Activated naive CD8-positive, alpha-beta T cell (primary cell): ENCODE results near the gene C2CD2.

Experiments
- H3K27ac Mint-ChIP-seq: one replicate; pipeline ENCODE4 v1.8.0; 2021; ENCODE audit warnings: mixed read lengths
- H3K27me3 Mint-ChIP-seq: one replicate; pipeline ENCODE4 v1.8.0; 2021; ENCODE audit warnings: mixed read lengths
- H3K36me3 Mint-ChIP-seq: one replicate; pipeline ENCODE4 v1.8.0; 2021; ENCODE audit warnings: mixed read lengths
- H3K4me1 Mint-ChIP-seq: one replicate; pipeline ENCODE4 v1.8.0; 2021; ENCODE audit warnings: low read depth, mixed read lengths
- H3K4me3 Mint-ChIP-seq: one replicate; pipeline ENCODE4 v1.8.0; 2021; ENCODE audit warnings: mild to moderate bottlenecking, mixed read lengths
- H3K9me3 Mint-ChIP-seq: one replicate; pipeline ENCODE4 v1.8.0; 2021; ENCODE audit warnings: low read depth, mixed read lengths

Gene C2CD2

DNA sequence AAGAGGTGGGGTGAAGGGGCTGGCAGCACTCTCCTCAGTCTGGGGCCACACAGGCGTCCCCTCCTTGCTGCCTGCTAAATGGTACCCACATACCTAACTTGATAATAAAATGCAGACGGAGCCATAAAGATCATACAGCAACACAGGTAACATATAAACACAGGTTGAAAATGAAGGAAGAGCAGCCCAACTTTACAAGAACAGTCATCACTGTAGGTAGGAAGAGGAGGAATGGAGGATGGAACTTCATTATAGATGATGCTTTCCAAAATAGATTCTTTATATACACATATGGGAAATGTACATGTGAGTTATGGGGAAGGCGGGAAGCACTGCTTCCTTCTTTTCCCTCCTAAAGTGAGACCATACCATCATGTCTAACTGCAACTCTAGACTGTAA is 13.4 kb downstream of the C2CD2 start:
- Mint-ChIP-seq H3K4me1 (no peaks in the 10 kb centered on the region), H3K27ac (no peak overlapping the region), H3K9me3 (no peaks in the 10 kb centered on the region)

DNA sequence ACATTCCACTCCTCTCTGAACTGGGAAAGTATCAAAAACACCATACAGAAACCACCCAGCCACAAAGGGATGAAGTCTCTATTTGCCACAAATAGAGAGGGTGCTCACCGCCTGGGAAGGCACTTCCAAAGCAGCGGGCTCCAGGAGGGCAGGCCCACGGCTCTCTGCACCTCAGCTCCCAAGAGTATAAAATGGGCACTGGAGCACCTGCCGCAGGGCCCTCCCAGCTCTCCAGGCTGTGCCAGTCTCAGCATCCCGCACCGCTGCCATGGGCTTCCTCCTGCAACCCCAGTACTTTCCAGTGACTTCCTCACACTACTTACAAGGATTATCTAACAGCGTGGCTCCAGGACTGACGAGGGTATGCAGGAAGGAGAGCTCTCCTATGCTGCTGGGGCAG is 14.4 kb downstream of the C2CD2 start:
- H3K9me3 Mint-ChIP-seq, result no peaks in the 10 kb centered on the region
- H3K27ac Mint-ChIP-seq, result no peak overlapping the region
- H3K36me3 Mint-ChIP-seq, result peaks cover 2% of the 10 kb centered on the region
- H3K4me1 Mint-ChIP-seq, result no peaks in the 10 kb centered on the region
- no peaks in the 10 kb centered on the region for H3K27me3 Mint-ChIP-seq
- no peak overlapping the region for H3K4me3 Mint-ChIP-seq

More for the DNA sequence above, 13.4 kb downstream of the C2CD2 start:
- Mint-ChIP-seq H3K4me3 (no peak overlapping the region), H3K27me3 (no peaks in the 10 kb centered on the region), H3K36me3 (peaks cover 2% of the 10 kb centered on the region)

DNA sequence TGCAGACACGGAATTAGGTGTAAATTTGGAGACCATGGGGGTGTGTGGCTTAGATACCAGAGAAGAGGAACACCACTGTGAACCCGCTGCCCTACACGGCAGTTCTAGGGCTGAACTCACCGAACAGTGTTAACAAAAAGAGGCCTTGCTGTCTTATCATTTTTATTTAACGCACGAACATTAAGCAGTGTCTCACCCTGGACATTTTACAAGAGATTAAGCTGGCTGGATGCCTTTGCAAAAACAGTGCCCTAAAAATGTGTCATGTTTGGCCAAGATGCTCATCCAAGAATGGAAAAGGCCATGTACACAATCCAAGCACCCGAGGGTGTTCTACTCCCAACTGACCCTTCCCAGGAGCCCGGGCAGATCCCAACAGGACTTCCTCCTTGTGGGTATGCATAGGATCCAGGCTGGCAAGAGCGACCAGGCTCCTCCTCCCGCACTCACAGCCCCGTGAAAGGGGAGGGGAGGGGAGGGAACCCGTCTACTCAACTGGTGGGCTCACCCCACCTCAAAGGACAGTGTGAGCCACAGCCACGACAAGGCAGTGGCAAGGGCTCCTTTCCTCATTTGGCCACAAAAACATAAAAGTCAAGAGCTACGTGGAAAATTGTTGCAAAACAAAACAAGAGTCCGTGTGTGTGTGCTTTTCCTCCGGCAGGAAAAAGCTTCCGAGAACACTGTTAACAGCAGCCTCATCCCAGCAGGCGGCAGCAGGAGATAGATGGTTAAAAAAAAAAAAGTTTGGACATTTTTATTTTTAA is 20.3 kb downstream of the C2CD2 start:
- no peaks in the 10 kb centered on the region for H3K27me3 Mint-ChIP-seq
- no peaks in the 10 kb centered on the region for H3K9me3 Mint-ChIP-seq
- H3K4me1 Mint-ChIP-seq, result peaks cover 5% of the 10 kb centered on the region
- no peak overlapping the region for H3K4me3 Mint-ChIP-seq
- H3K27ac Mint-ChIP-seq, result no peak overlapping the region
- H3K36me3 Mint-ChIP-seq, result no peaks in the 10 kb centered on the region

DNA sequence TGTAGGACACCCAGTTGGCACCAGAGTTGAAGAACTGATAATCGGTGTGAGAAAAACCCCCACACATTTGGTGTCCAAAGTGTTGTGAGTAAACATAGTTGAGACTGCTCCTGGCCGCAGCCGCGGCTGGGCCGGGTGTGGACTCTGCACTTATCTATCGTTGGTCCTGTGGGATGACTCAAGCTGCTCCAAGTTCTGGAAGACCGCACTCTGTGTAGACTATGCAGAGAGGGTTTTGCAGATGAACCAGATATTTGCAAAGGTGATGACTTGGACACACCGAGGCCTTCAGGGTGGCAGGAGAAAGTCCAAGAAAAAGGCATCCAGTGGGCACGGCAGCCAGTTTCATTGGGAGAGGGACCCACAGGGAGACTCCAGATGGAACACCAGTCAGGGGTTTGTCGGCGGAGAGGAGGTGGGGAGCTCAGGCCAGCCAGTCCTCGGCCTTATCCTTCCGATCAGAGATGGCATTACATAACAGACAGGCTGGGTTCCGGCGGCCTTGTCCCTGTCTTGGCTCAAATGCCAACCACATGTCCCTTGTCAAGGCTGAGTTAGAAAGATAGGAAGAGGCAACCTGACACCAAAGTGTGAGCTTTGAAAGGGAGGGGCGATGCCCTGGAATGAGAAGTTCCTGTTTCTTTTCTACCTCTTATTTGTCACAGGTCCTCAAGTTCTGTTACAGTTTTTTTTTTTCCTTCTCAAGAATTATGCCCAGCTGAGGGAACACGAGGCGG is 21.1 kb downstream of the C2CD2 start:
- Mint-ChIP-seq H3K4me3 (no peak overlapping the region), H3K4me1 (peaks cover 10% of the 10 kb centered on the region), H3K27ac (no peak overlapping the region), H3K27me3 (no peaks in the 10 kb centered on the region), H3K36me3 (no peaks in the 10 kb centered on the region), H3K9me3 (no peaks in the 10 kb centered on the region)

DNA sequence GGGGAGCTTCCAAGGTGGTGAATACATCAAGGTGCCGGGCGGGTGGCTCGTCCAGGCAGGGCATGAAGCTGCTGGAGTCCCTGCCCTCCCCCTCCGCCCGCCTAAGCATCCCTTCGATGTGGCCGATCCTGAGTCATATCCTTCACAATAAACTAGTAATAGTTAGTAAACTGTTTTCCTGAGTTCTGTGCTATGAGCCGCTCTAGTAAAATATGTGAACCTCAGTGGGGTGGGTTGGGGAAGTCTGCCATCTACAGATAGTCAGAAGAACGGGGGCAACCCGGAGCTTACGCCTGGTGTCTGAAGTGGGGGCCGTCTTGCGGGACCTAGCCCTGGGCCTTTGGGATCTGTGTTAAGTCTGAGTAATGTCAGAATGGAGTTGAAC is 21.6 kb downstream of the C2CD2 start:
- Mint-ChIP-seq H3K36me3 (no peaks in the 10 kb centered on the region), H3K4me1 (peaks cover 14% of the 10 kb centered on the region), H3K27me3 (no peaks in the 10 kb centered on the region), H3K27ac (no peak overlapping the region), H3K9me3 (no peaks in the 10 kb centered on the region), H3K4me3 (no peak overlapping the region)

DNA sequence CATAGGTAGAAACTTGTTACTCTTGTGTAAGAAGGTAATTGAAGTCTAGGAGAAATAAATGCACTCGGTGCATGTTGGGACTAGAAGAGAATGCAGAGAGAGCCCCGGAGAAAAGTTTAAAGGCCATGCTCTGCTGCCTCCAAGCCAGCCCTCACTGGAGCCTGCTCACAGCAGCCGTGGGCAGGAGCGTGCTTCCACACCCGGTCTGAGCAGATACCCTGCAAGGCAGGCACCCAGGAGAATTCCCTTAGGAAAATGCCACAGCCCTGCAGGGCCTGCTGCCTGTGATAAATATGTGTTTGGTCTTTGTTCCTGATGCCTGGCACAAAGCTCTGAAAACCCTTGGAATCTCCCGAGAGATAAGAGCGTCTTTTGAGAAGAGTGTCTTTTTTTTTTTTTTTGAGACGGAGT is 22.8 kb downstream of the C2CD2 start:
- Mint-ChIP-seq H3K9me3 (no peaks in the 10 kb centered on the region), H3K27ac (no peak overlapping the region), H3K4me3 (no peak overlapping the region), H3K36me3 (no peaks in the 10 kb centered on the region), H3K4me1 (peaks cover 23% of the 10 kb centered on the region), H3K27me3 (no peaks in the 10 kb centered on the region)

DNA sequence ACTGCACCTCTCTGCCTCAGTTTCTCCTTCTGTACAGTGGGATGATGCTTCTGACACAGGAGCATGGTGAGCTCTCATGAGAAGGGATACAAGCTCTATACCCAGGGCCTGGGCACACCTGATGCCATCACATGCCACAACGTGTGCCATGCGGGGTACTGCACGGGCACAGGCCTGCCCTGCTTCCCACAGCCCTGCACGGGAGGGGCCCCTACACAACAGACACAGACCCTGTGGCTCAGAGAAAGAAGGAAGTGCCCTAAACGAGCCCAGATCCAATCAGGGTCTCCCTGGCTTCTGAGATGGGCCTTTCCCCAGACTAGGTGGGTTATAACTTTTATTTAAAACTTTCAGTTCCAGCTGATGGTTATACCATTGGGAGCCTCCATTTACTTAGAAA is 24.6 kb downstream of the C2CD2 start:
- H3K27me3 Mint-ChIP-seq, result no peaks in the 10 kb centered on the region
- no peak overlapping the region for H3K27ac Mint-ChIP-seq
- peaks cover 40% of the 10 kb centered on the region for H3K4me1 Mint-ChIP-seq
- no peaks in the 10 kb centered on the region for H3K9me3 Mint-ChIP-seq
- no peak overlapping the region for H3K4me3 Mint-ChIP-seq
- H3K36me3 Mint-ChIP-seq, result no peaks in the 10 kb centered on the region

DNA sequence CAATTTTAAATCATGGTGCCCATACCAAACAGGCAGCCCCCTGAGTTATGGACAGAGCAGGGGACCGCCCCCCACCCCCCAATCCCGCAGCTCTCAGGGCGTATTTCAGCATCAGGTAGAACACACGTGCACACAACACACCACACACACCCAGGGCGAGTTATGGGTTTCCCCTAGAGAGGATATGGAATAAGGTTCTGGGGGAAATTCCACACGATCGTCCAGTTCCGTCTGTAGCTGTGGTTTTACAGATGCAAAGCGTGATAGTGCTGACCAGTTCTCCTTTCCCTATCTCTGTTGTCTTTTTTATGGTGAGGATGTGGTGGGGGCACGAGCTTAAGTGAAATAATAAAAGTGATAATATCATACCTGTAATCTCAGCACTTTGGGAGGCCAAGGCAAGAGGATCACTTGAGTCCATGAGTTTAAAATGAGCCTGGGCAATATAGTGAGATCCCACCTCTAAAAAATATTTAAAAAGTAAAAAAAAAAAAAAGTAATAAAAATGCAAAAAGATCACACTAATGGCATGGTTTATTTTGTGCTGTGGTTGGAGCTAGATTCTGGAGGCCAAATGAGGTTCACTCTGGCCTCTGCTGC is 25.1 kb downstream of the C2CD2 start:
- H3K4me3 Mint-ChIP-seq, result peak overlapping the region; percentile 30
- no peaks in the 10 kb centered on the region for H3K9me3 Mint-ChIP-seq
- no peaks in the 10 kb centered on the region for H3K27me3 Mint-ChIP-seq
- H3K4me1 Mint-ChIP-seq, result peaks cover 45% of the 10 kb centered on the region
- H3K36me3 Mint-ChIP-seq, result no peaks in the 10 kb centered on the region
- H3K27ac Mint-ChIP-seq, result peak overlapping the region; percentile 54

DNA sequence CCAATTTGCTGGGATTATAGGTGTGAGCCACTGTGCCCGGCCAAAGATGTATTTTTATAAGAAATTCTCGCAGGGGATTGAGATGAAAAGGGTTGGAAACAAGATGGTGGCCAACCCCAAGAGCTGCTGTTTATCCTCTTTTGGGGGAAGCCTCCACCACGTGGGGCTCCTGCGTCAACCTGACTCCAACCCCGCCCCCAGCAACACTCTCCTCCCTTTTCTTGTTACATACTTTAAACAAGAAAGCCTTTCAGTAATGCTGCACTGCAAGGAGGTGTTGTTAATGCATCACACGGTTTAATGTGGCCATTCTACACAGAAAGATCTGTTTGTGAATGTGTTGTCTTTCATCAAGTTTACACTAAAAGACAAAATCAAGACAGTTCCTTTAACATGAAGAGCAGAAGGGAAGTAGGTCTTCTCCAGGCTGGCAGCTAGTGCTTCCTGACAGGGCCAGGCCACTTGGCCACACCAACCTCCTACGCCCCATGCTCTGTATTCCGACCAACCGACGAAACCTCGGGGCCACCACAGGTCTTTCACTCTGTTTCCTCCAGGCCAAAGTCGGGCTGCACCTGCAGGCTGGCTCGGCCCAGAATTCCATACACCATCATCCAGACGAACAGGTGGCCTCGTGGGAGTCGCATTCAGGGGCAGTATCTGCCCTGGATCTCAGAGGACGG is 25.9 kb downstream of the C2CD2 start:
- Mint-ChIP-seq H3K4me3 (no peak overlapping the region), H3K27ac (peak overlapping the region; percentile 41), H3K9me3 (no peaks in the 10 kb centered on the region), H3K27me3 (no peaks in the 10 kb centered on the region), H3K36me3 (no peaks in the 10 kb centered on the region), H3K4me1 (peaks cover 54% of the 10 kb centered on the region)

DNA sequence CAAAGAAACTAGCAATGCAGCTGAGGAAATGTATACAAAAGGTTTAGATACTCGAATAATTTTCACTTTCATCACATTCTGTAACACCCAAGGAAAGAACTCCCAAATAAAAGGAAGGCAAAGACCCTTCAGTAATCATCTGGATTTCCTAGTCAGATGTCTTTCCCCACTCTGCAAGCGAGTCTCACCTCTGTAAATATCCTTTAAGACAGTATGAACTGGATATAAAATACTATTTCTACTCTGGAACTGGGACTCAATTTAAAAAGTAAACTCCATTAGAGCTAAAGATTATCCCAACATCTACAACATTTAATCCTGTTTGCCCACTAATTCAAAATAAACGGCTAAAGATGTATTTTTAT is 27.0 kb downstream of the C2CD2 start:
- peak overlapping the region; percentile 98 for H3K27ac Mint-ChIP-seq
- H3K27me3 Mint-ChIP-seq, result no peaks in the 10 kb centered on the region
- H3K9me3 Mint-ChIP-seq, result no peaks in the 10 kb centered on the region
- peak overlapping the region; percentile 89 for H3K4me3 Mint-ChIP-seq
- H3K4me1 Mint-ChIP-seq, result peaks cover 56% of the 10 kb centered on the region
- peaks cover under 1% of the 10 kb centered on the region for H3K36me3 Mint-ChIP-seq

DNA sequence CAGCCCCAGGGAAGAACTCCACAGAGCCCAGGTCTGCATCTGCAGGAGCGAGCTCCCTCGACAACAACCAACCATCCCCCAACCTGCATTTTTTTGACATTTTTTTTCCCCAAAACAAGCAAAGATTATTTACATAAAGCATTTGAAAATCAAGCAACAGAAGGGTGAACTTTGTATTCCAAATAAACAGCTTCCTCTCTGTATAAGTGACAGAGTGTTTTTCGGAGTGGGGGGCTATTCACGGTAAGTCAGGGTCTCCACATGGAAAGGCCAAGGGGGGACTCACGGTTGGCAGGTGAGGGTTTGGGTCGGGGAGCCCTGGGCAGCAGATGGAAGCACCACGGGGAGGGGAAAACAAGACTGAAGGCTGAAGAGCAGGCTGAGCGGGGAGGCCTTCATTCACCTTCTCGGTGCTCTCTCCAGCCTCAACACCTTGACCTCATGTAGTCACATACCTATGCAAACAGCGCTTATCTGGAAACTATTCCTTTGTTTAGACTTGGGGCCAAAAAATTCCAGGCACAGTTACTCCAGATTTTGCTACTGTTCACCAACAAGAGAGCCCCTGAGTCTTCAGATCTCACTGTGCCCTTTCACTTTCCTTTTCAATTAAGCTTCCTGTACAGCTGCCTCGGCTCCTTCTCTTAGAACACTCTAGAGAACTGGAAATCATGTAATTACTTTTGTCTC is 27.6 kb downstream of the C2CD2 start:
- no peaks in the 10 kb centered on the region for H3K9me3 Mint-ChIP-seq
- peak overlapping the region; percentile 98 for H3K27ac Mint-ChIP-seq
- peak overlapping the region; percentile 89 for H3K4me3 Mint-ChIP-seq
- no peaks in the 10 kb centered on the region for H3K27me3 Mint-ChIP-seq
- peaks cover 3% of the 10 kb centered on the region for H3K36me3 Mint-ChIP-seq
- H3K4me1 Mint-ChIP-seq, result peaks cover 59% of the 10 kb centered on the region

DNA sequence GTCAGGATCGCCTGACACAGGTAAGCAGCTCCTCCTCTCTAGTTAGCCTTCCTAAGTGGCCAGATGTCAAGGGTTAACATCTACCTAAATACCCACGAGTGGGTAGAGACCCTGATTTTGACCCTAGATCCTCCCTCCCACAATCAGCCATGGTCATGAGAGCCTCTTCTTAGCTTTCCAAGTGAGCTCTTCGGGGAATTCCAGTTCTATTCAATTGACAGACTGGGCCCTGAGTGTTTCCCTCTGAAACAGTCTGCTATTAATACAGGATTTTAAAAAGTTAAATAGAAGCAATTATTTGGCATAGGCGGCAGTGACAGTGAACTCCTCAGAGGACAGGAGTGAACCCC is 28.1 kb downstream of the C2CD2 start:
- Mint-ChIP-seq H3K36me3 (peaks cover 3% of the 10 kb centered on the region), H3K4me1 (peaks cover 59% of the 10 kb centered on the region), H3K27ac (peak overlapping the region; percentile 98), H3K9me3 (no peaks in the 10 kb centered on the region), H3K27me3 (no peaks in the 10 kb centered on the region), H3K4me3 (peak overlapping the region; percentile 89)

DNA sequence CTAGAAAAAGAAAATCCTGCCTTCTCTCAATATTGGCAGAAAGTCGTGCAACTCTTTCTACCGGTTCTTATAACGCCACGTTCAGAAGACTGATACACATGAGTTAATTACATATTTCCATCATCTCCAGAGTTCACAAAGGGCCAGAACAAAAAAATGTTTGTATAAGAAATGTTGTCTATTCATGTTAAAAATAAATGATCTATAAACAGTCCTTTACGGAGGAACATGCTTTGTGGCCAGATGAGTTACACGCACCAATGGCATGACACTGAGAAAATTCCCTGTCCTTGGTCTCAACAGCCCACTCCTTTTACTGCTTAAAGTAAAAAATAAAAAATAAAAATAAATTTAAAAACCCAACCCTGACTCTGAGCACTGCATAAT is 29.5 kb downstream of the C2CD2 start:
- peak overlapping the region; percentile 87 for H3K27ac Mint-ChIP-seq
- H3K4me1 Mint-ChIP-seq, result peaks cover 59% of the 10 kb centered on the region
- no peaks in the 10 kb centered on the region for H3K9me3 Mint-ChIP-seq
- no peaks in the 10 kb centered on the region for H3K27me3 Mint-ChIP-seq
- no peak overlapping the region for H3K4me3 Mint-ChIP-seq
- H3K36me3 Mint-ChIP-seq, result peaks cover 3% of the 10 kb centered on the region

DNA sequence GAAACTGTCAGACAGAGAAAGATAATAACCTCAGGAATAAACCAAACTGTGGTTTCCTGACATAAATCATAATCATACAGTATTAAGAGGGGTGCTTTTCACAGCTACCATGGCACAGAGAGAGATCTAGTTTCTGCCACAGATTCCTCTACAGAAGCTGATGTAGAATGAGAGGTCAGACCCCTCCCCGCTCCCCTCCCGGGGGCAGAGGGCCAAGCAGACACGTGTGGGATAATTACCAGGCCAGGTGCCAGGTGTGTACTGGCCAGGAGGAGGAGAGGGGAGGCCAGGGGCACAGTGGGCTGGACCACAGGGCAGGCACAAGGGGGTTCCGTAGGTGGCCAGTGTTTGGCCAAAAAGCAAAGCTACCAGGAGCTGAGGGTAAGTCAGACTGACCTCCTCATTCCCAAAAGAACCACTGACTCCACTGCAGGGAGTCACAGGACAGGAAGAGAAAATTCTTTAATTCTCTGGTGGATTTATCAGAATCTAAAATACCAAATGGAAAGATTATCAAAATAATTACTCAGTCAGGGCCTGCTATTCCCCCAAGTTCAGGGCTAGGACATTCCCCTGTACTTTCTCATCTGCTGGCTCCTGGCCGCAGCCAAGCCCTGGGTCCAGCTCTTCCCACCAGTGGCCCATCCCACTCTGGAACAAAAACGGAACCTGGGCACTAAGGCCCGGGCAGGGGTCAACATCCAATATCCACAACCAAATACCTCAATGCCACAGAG is 30.0 kb downstream of the C2CD2 start:
- H3K4me3 Mint-ChIP-seq, result peak overlapping the region; percentile 71
- H3K36me3 Mint-ChIP-seq, result peaks cover 6% of the 10 kb centered on the region
- H3K27ac Mint-ChIP-seq, result peak overlapping the region; percentile 87
- H3K27me3 Mint-ChIP-seq, result no peaks in the 10 kb centered on the region
- H3K4me1 Mint-ChIP-seq, result peaks cover 57% of the 10 kb centered on the region
- no peaks in the 10 kb centered on the region for H3K9me3 Mint-ChIP-seq
